Panc1 (cell line): Measurements from ENCODE around the gene SNX1. TPM values are rescaled to one million over a fixed set of nuclear protein-coding genes. Genes with fewer than 3 reads are reported as not detected.

ENCODE experiments used
- ATAC-seq: fragments of 200-7000 bp; cut with Tn5 transposase; 2 replicates; pipeline ENCODE4 v1.9.1; 2020; ENCODE audit warnings: mild to moderate bottlenecking, moderate library complexity
- BruUV-seq: library from RNA; stranded (reverse); fragments of 400-500 nt; replicated peaks from 2 replicates; lab custom pipeline; 2021; lab: Mats Ljungman, UMichigan
- CTCF ChIA-PET: fragments of 300-600 bp; sonication (Branson Sonifier 250); formaldehyde crosslinking; loops from one replicate; lab custom pipeline; 2022; ENCODE audit warnings: antibody characterized with exemption; lab: Charles Lee
- POLR2A ChIA-PET: fragments of 300-600 bp; sonication (Branson Sonifier 250); formaldehyde crosslinking; loops from one replicate; lab custom pipeline; 2022; ENCODE audit warnings: antibody characterized with exemption; lab: Charles Lee
- DNase-seq: peaks from one replicate; pipeline ENCODE4 v3.0.0-alpha.2; 2010; ENCODE audit warnings: low read depth, low spot score
- H3K27ac ChIP-seq: 2 replicates; pipeline ENCODE4 v1.5.1; 2011; ENCODE audit warnings: mild to moderate bottlenecking, low read length, inconsistent platforms
- H3K27me3 ChIP-seq: fragments of 200-500 bp; sonication (Bioruptor generic); 2 replicates; pipeline ENCODE4 v1.6.0; 2014; ENCODE audit warnings: low read length, inconsistent platforms; ENCODE audit not compliant: control insufficient read depth, insufficient read depth
- H3K36me3 ChIP-seq: fragments of 200-500 bp; sonication (Bioruptor generic); 2 replicates; pipeline ENCODE4 v1.5.1; 2014; ENCODE audit warnings: inconsistent platforms, mild to moderate bottlenecking, low read length, moderate library complexity; ENCODE audit not compliant: control insufficient read depth, insufficient read depth
- H3K4me1 ChIP-seq: 2 replicates; pipeline ENCODE4 v1.5.1; 2011; ENCODE audit warnings: inconsistent platforms, mild to moderate bottlenecking, low read length, moderate library complexity; ENCODE audit not compliant: control insufficient read depth, insufficient read depth
- H3K4me3 ChIP-seq, 2 experiments: 2 replicates each; pipeline ENCODE4 v1.5.1; 2011 to 2012; ENCODE audit warnings: low read depth in 2 of 2, low read length in 2 of 2, mild to moderate bottlenecking in 2 of 2, inconsistent platforms in 1 of 2, moderate library complexity in 1 of 2
- H3K9me3 ChIP-seq: fragments of 200-500 bp; sonication (Bioruptor generic); 2 replicates; pipeline ENCODE4 v1.5.1; 2014; ENCODE audit warnings: low read depth, mild to moderate bottlenecking, inconsistent platforms, low read length, moderate library complexity; ENCODE audit not compliant: control insufficient read depth, insufficient read depth
- CTCF ChIP-seq: fragments of 450-650 bp; IDR thresholded peaks from 2 replicates; pipeline ENCODE4 v1.5.1; 2017; ENCODE audit warnings: mild to moderate bottlenecking
- POLR2AphosphoS5 ChIP-seq: IDR thresholded peaks from 2 replicates; pipeline ENCODE4 v1.6.1; 2012; ENCODE audit warnings: mild to moderate bottlenecking, low read depth, low read length, moderate library complexity
- REST ChIP-seq, 2 experiments: IDR thresholded peaks; 2 replicates each; pipeline ENCODE4 v1.6.1; 2011 to 2012; ENCODE audit warnings: low read depth in 2 of 2, control low read depth in 1 of 2, low read length in 1 of 2, mild to moderate bottlenecking in 1 of 2, moderate library complexity in 1 of 2; ENCODE audit not compliant: insufficient read depth in 1 of 2
- SIN3A ChIP-seq: IDR thresholded peaks from 2 replicates; pipeline ENCODE4 v1.6.1; 2012; ENCODE audit warnings: low read depth, mild to moderate bottlenecking, low read length, moderate library complexity, borderline replicate concordance; ENCODE audit not compliant: insufficient read depth
- TCF7L2 ChIP-seq: IDR thresholded peaks from 2 replicates; pipeline ENCODE4 v1.6.1; 2011; ENCODE audit warnings: mild to moderate bottlenecking, low read depth, low read length, inconsistent platforms
- in situ Hi-C: cut with HindIII; loops from 2 replicates; pipeline ENCODE4 v1.10.0; 2016; ENCODE audit warnings: low sequenced_read_pairs, low pct_unique_long_range_greater_than_20kb
- intact Hi-C: fragments of 100-400 bp; cut with micrococcal nuclease; formaldehyde crosslinking; loops from one replicate; pipeline ENCODE4 v1.10.0; 2022; ENCODE audit not compliant: unreplicated experiment
- total RNA-seq: library from RNA; stranded (reverse); gene quantifications from one replicate; pipeline ENCODE4 v1.2.1, GENCODE V29; 2021; ENCODE audit not compliant: unreplicated experiment

SNX1 gene
- total RNA-seq, 1 experiment from 2014 or later, result 96.2 TPM

- intact Hi-C loops, result no loop called here
Observed at GRCh38 chr15:64051407-64052259, 44.1 kb upstream of the SNX1 start.

More at GRCh38 chr15:64051407-64052259, 44.1 kb upstream of the SNX1 start:
- no peak for ATAC-seq
- H3K27ac ChIP-seq, result no peak overlapping the region
- CTCF ChIA-PET, result no interaction called here
- no peaks in the 10 kb centered on the region for H3K9me3 ChIP-seq
- TF ChIP-seq TCF7L2 (no peak), REST (IDR thresholded peaks at IDR 0.05; ENCODE audit: insufficient read depth in 1 of 2, low read depth in 2 of 2, low read length in 1 of 2) (no peak), CTCF (no peak), POLR2AphosphoS5 (no peak), SIN3A (no peak)
- no peaks in the 10 kb centered on the region; the same call in 1 of the 2 replicates for H3K27me3 ChIP-seq
- BruUV-seq, result no TSS peak
- no peak overlapping the region for H3K4me3 ChIP-seq
- H3K36me3 ChIP-seq, result no peaks in the 10 kb centered on the region
- POLR2A ChIA-PET, result no interaction called here
- DNase-seq, result no peak
- in situ Hi-C loops, result no loop called here
- peaks cover 13% of the 10 kb centered on the region for H3K4me1 ChIP-seq
